ENCODE results near the gene PPAN.
A peak's percentile ranks its signal among the peaks of the same experiment; 100 is the strongest.

The PPAN gene

DNA sequence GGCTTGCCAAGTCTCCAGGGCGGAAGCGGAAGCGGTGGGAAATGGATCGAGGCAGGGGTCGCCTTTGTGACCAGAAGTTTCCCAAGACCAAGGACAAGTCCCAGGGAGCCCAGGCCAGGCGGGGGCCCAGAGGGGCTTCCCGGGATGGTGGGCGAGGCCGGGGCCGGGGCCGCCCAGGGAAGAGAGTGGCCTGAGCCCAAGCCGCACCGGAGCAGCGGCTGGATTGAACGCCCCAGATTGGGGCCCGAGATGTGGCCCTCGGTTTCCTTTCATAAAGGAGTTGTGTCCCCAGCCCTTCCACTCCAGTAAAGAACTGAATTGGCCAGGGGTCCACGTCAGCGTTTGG lies 4.8 kb downstream of the PPAN start:
- Histone ChIP-seq H3K4me2 (peak overlapping the region; percentile 40; the same call in 1 of the 2 replicates), H3K9ac (no peak overlapping the region), H2AFZ (ENCODE audit: low read depth) (no peak overlapping the region), H3K27ac (no peak overlapping the region; the same call in 1 of the 2 replicates), H3K4me3 (IDR thresholded peaks at IDR 0.05; ENCODE audit: insufficient read depth, low read depth, low read length) (no peak overlapping the region), H4K20me1 (ENCODE audit: insufficient read depth) (no peaks in the 10 kb centered on the region), H3K36me3 (ENCODE audit: insufficient read depth) (peaks cover 20% of the 10 kb centered on the region; the same call in 1 of the 2 replicates), H3K4me1 (ENCODE audit: low read depth, poor library complexity, severe bottlenecking) (peaks cover 67% of the 10 kb centered on the region), H3K27me3 (ENCODE audit: insufficient read depth, low read depth) (no peaks in the 10 kb centered on the region), H3K79me2 (ENCODE audit: insufficient read depth, low read depth) (peaks cover 39% of the 10 kb centered on the region)
- TF ChIP-seq, protein P1, sequence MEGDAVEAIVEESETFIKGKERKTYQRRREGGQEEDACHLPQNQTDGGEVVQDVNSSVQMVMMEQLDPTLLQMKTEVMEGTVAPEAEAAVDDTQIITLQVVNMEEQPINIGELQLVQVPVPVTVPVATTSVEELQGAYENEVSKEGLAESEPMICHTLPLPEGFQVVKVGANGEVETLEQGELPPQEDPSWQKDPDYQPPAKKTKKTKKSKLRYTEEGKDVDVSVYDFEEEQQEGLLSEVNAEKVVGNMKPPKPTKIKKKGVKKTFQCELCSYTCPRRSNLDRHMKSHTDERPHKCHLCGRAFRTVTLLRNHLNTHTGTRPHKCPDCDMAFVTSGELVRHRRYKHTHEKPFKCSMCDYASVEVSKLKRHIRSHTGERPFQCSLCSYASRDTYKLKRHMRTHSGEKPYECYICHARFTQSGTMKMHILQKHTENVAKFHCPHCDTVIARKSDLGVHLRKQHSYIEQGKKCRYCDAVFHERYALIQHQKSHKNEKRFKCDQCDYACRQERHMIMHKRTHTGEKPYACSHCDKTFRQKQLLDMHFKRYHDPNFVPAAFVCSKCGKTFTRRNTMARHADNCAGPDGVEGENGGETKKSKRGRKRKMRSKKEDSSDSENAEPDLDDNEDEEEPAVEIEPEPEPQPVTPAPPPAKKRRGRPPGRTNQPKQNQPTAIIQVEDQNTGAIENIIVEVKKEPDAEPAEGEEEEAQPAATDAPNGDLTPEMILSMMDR (conservative IDR thresholded peaks at IDR 0.05; ENCODE audit: low read depth, low read length): no peak

DNA sequence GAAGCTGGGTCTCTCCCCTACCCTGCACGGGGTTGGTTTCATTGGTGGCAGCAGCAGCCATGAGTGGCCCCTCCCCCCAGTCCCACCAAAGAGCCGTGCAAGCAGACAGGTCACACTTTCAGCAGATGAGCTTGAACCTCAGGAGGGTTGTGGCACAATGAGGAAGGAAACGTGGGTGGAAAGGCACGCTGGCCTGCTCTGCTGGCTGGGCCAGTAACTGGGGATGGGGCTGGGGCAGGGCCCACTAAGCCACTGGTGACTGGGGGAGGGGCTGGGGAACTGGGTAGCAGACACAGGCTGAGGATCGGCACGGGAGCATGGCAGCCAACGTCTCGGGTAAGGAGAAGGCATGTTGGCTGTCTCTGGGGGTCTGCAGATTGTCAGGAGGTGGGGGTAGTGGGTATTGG lies 5.2 kb downstream of the PPAN start, which contains the start of gene P2RY11:
Gene P2RY11 (plus strand): TSS at position 289 of the 407 bp plus-strand sequence. CDS start 29 bp downstream, at position 318.
- peak within 1 kb of the TSS; percentile 40 for H3K4me2 ChIP-seq
- peaks cover 35% of the 10 kb centered on the region for H3K79me2 ChIP-seq (ENCODE audit: insufficient read depth, low read depth)
- no peak within 1 kb of the TSS for H2AFZ ChIP-seq (ENCODE audit: low read depth)
- peaks cover 67% of the 10 kb centered on the region for H3K4me1 ChIP-seq (ENCODE audit: low read depth, poor library complexity, severe bottlenecking)
- TF ChIP-seq, protein P1 (conservative IDR thresholded peaks at IDR 0.05; ENCODE audit: low read depth, low read length): no peak
- no peaks in the 10 kb centered on the region for H3K27me3 ChIP-seq (ENCODE audit: insufficient read depth, low read depth)
- H4K20me1 ChIP-seq (ENCODE audit: insufficient read depth): no peaks in the 10 kb centered on the region
- H3K27ac ChIP-seq: peak within 1 kb of the TSS; percentile 60; the same call in 1 of the 2 replicates
- peaks cover 20% of the 10 kb centered on the region; the same call in 1 of the 2 replicates for H3K36me3 ChIP-seq (ENCODE audit: insufficient read depth)
- H3K9ac ChIP-seq: no peak within 1 kb of the TSS
- H3K4me3 ChIP-seq (IDR thresholded peaks at IDR 0.05; ENCODE audit: insufficient read depth, low read depth, low read length): no peak within 1 kb of the TSS

DNA sequence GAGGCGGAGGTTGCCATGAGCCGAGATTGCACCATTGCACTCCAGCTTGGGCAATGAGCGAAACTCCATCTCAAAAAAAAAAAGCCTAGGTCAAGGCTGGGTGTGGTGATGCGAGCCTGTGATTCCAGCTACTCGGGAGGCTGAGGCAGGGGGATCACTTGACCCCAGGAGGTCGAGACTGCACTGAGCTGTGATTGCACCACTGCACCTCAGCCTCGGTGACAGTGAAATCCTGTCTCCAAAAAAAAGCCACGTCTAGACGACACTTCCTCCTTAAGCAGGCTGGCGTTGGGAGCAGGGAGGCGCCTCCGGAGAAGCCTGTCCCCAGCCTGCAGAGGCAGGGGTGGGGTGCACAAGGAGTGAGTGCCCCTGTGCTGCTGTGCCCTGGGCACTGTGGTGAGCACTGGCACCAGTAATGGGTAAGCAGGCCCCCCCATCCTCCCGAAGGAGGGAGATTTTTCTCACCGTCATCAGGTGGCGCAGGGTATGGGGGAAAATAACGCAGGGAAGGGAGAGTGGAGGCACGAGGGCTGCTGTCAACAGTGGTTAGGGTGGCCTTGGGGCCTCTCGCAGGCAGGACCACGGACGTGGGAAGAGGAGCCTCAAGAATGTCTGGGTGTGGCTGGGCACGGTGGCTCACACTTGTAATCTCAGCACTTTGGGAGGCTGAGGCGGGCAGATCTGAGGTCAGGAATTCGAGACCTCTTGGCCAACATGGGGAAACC lies 6.0 kb downstream of the PPAN start:
- H3K4me3 ChIP-seq (IDR thresholded peaks at IDR 0.05; ENCODE audit: insufficient read depth, low read depth, low read length): no peak overlapping the region
- H3K9ac ChIP-seq: no peak overlapping the region
- H3K27ac ChIP-seq: peak overlapping the region; percentile 60

DNA sequence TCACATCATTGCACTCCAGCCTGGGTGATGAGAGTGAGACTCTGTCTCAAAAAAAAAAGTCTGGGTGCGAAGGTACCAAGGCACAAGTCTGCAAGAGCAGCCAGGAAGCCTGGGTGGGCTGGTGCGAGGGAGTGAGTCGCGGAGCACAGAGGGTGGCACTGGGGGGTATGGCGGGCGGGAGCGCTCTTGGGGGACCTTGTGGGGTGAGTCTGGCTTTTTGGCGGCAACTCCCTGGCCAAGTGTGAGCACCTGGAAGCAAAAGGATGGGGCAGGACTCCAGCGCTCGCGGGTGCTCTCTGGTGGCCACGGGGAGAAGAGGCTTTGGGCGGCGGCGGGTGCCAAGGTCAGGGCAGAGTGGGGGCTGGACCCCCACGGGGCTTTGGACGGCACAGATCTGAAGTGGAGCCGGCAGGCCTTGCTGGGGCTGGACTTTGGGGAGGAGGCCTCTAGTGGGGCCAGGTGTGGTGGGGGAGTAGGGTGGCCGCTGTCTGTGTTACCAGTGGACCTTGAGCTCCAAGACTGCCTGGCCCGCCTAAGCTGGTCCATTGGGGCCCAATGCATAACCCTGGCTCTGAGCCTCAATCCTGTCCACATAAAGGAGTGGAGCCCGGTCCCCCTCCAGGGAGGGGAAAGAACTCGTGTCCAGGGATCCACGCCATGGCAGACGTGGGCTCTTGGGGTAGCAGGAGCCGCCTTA lies 6.9 kb downstream of the PPAN start:
- TF ChIP-seq, protein P1 (conservative IDR thresholded peaks at IDR 0.05; ENCODE audit: low read depth, low read length): peak; percentile 65
- Histone ChIP-seq H3K9ac (no peak overlapping the region), H2AFZ (ENCODE audit: low read depth) (no peak overlapping the region), H3K79me2 (ENCODE audit: insufficient read depth, low read depth) (peaks cover 19% of the 10 kb centered on the region), H3K4me2 (peak overlapping the region; percentile 40), H3K27me3 (ENCODE audit: insufficient read depth, low read depth) (no peaks in the 10 kb centered on the region), H3K27ac (peak overlapping the region; percentile 60), H3K4me3 (IDR thresholded peaks at IDR 0.05; ENCODE audit: insufficient read depth, low read depth, low read length) (no peak overlapping the region), H3K36me3 (ENCODE audit: insufficient read depth) (peaks cover 16% of the 10 kb centered on the region; the same call in 1 of the 2 replicates), H3K4me1 (ENCODE audit: low read depth, poor library complexity, severe bottlenecking) (peaks cover 56% of the 10 kb centered on the region), H4K20me1 (ENCODE audit: insufficient read depth) (no peaks in the 10 kb centered on the region)

More for the DNA sequence above, 6.0 kb downstream of the PPAN start:
- H3K79me2 ChIP-seq (ENCODE audit: insufficient read depth, low read depth): peaks cover 27% of the 10 kb centered on the region
- no peak overlapping the region for H2AFZ ChIP-seq (ENCODE audit: low read depth)
- H4K20me1 ChIP-seq (ENCODE audit: insufficient read depth): no peaks in the 10 kb centered on the region
- H3K27me3 ChIP-seq (ENCODE audit: insufficient read depth, low read depth): no peaks in the 10 kb centered on the region
- H3K4me1 ChIP-seq (ENCODE audit: low read depth, poor library complexity, severe bottlenecking): peaks cover 64% of the 10 kb centered on the region
- TF ChIP-seq, protein P1 (conservative IDR thresholded peaks at IDR 0.05; ENCODE audit: low read depth, low read length): no peak
- H3K4me2 ChIP-seq: peak overlapping the region; percentile 40
- H3K36me3 ChIP-seq (ENCODE audit: insufficient read depth): peaks cover 20% of the 10 kb centered on the region; the same call in 1 of the 2 replicates
